HCT116 (cell line): ENCODE data around the gene LSMEM2. TPM values are rescaled to one million over a fixed set of nuclear protein-coding genes. Genes with fewer than 3 reads are reported as not detected.

Experiments
- ATAC-seq: fragments of 200-7000 bp; cut with Tn5 transposase; 2 replicates; pipeline ENCODE4 v1.9.1; 2020; ENCODE audit warnings: mild to moderate bottlenecking, moderate library complexity
- BruUV-seq: library from RNA; stranded (reverse); fragments of 400-500 nt; replicated peaks from 2 replicates; lab custom pipeline; 2021; lab: Mats Ljungman, UMichigan
- CTCF ChIA-PET: fragments of 300-600 bp; sonication (Branson Sonifier 250); formaldehyde crosslinking; loops from one replicate; lab custom pipeline; 2021; ENCODE audit warnings: antibody characterized with exemption; lab: Charles Lee
- POLR2A ChIA-PET: fragments of 300-600, 350-600 bp; sonication (Branson Sonifier 250); formaldehyde crosslinking; loops from one replicate; lab custom pipeline; 2021; ENCODE audit warnings: antibody characterized with exemption; lab: Charles Lee
- RAD21 ChIA-PET, 2 experiments: fragments of 300-600 bp; sonication (Branson Sonifier 250); formaldehyde crosslinking; loops; one replicate each; lab custom pipeline; 2023; ENCODE audit warnings: low total read pairs in 2 of 2; ENCODE audit not compliant: uncharacterized antibody in 2 of 2, unreplicated experiment in 2 of 2, low non-redundant PET in 1 of 2; lab: Charles Lee
- DNase-seq: peaks from one replicate; pipeline ENCODE4 v3.0.0-alpha.2; 2010; ENCODE audit warnings: low read depth, low spot score
- H2AFZ ChIP-seq: fragments of 200-600 bp; shearing (Covaris generic), sonication (generic); 2 replicates; pipeline ENCODE4 v1.6.1; 2017; ENCODE audit warnings: low read depth, mixed run types, mixed read lengths, antibody characterized with exemption, low read length; ENCODE audit not compliant: poor library complexity, severe bottlenecking
- H3K27ac ChIP-seq: 2 replicates; pipeline ENCODE4 v1.5.1; 2012; ENCODE audit warnings: low read depth, low read length
- H3K27me3 ChIP-seq: fragments of 200-600 bp; sonication (generic); 2 replicates; pipeline ENCODE4 v1.6.1; 2016; ENCODE audit warnings: mixed run types, low read length, mixed read lengths; ENCODE audit not compliant: insufficient read depth
- H3K36me3 ChIP-seq, 2 experiments: fragments of 200-500 bp in 1 of 2; fragments of 200-600 bp in 1 of 2; sonication (Bioruptor generic) in 1 of 2; sonication (generic) in 1 of 2; 2 replicates each; pipeline versions ENCODE4 v1.5.1 to v1.6.1; 2014 to 2016; ENCODE audit warnings: low read length in 2 of 2, inconsistent platforms in 1 of 2, mixed read lengths in 1 of 2, mixed run types in 1 of 2; ENCODE audit not compliant: insufficient read depth in 2 of 2, control insufficient read depth in 1 of 2
- H3K4me1 ChIP-seq, 2 experiments: fragments of 200-600 bp in 1 of 2; sonication (generic) in 1 of 2; 2 replicates each; pipeline versions ENCODE4 v1.5.1 to v1.6.1; 2012 to 2017; ENCODE audit warnings: low read length in 2 of 2, inconsistent platforms in 1 of 2, mild to moderate bottlenecking in 1 of 2, mixed read lengths in 1 of 2, mixed run types in 1 of 2, moderate library complexity in 1 of 2; ENCODE audit not compliant: insufficient read depth in 2 of 2, control insufficient read depth in 1 of 2
- H3K4me2 ChIP-seq: fragments of 200-600 bp; sonication (generic); 2 replicates; pipeline ENCODE4 v1.6.1; 2017; ENCODE audit warnings: mixed run types, low read length, mixed read lengths
- H3K4me3 ChIP-seq, 2 experiments: fragments of 200-600 bp in 1 of 2; sonication (generic) in 1 of 2; replicated peaks in 1 of 2; 2 replicates each; pipeline ENCODE4 v1.5.1; 2011 to 2016; ENCODE audit warnings: low read length in 2 of 2, control low read depth in 1 of 2, low read depth in 1 of 2, mild to moderate bottlenecking in 1 of 2, mixed read lengths in 1 of 2, mixed run types in 1 of 2
- H3K79me2 ChIP-seq: fragments of 200-600 bp; sonication (generic); 2 replicates; pipeline ENCODE4 v1.6.1; 2017; ENCODE audit warnings: mild to moderate bottlenecking, mixed run types, low read length, moderate library complexity, mixed read lengths; ENCODE audit not compliant: insufficient read depth
- H3K9ac ChIP-seq: fragments of 200-600 bp; sonication (generic); 2 replicates; pipeline ENCODE4 v1.6.1; 2016; ENCODE audit warnings: low read length, mixed read lengths
- H3K9me2 ChIP-seq: fragments of 200-600 bp; sonication (generic), shearing (Covaris generic); 2 replicates; pipeline ENCODE4 v1.6.1; 2017; ENCODE audit warnings: mixed run types, mild to moderate bottlenecking, moderate library complexity; ENCODE audit not compliant: insufficient read depth
- H3K9me3 ChIP-seq, 2 experiments: fragments of 200-500 bp in 1 of 2; fragments of 200-600 bp in 1 of 2; sonication (Bioruptor generic) in 1 of 2; sonication (generic) in 1 of 2; 2 replicates each; pipeline ENCODE4 v1.6.1; 2014 to 2017; ENCODE audit warnings: low read length in 2 of 2, mixed read lengths in 2 of 2, inconsistent platforms in 1 of 2, low read depth in 1 of 2, mild to moderate bottlenecking in 1 of 2, mixed run types in 1 of 2, moderate library complexity in 1 of 2; ENCODE audit not compliant: control insufficient read depth in 1 of 2, insufficient read depth in 1 of 2
- H4K20me1 ChIP-seq: fragments of 200-600 bp; sonication (generic), shearing (Covaris generic); 2 replicates; pipeline ENCODE4 v1.6.1; 2017; ENCODE audit warnings: mixed run types, mild to moderate bottlenecking, moderate library complexity; ENCODE audit not compliant: insufficient read depth
- CBX3 ChIP-seq: IDR thresholded peaks from 2 replicates; pipeline ENCODE4 v1.6.1; 2012; ENCODE audit warnings: low read depth
- CEBPB ChIP-seq: IDR thresholded peaks from 2 replicates; pipeline ENCODE4 v1.6.1; 2012; ENCODE audit warnings: low read depth
- EZH2 ChIP-seq: fragments of 200-600 bp; sonication (generic); IDR thresholded peaks from 2 replicates; pipeline ENCODE4 v1.6.1; 2017; ENCODE audit warnings: antibody characterized with exemption, mixed run types
- FOSL1 ChIP-seq: IDR thresholded peaks from 2 replicates; pipeline ENCODE4 v1.6.1; 2012; ENCODE audit warnings: low read depth
- POLR2A ChIP-seq: IDR thresholded peaks from 2 replicates; pipeline ENCODE4 v1.7.0; 2011; ENCODE audit warnings: borderline replicate concordance; ENCODE audit not compliant: insufficient read depth, insufficient read length; ENCODE audit errors: extremely low read depth
- RAD21 ChIP-seq: IDR thresholded peaks from 2 replicates; pipeline ENCODE4 v1.6.1; 2012; ENCODE audit warnings: low read depth, mild to moderate bottlenecking
- SIN3A ChIP-seq: IDR thresholded peaks from 2 replicates; pipeline ENCODE4 v1.6.1; 2012; ENCODE audit warnings: low read depth
- SP1 ChIP-seq: IDR thresholded peaks from 2 replicates; pipeline ENCODE4 v1.6.1; 2012; ENCODE audit warnings: low read depth
- intact Hi-C: fragments of 100-400 bp; cut with micrococcal nuclease; formaldehyde crosslinking; loops from 2 replicates; pipeline ENCODE4 v1.10.0; 2022
- total RNA-seq: library from RNA; stranded (reverse); gene quantifications from one replicate; pipeline ENCODE4 v1.2.1, GENCODE V29; 2021; ENCODE audit not compliant: unreplicated experiment
- TF ChIP-seq, protein P1 (sequence below): IDR thresholded peaks from 2 replicates; pipeline ENCODE4 v1.6.1; 2012

LSMEM2 gene
- total RNA-seq, 1 experiment from 2014 or later, result not detected

DNA sequence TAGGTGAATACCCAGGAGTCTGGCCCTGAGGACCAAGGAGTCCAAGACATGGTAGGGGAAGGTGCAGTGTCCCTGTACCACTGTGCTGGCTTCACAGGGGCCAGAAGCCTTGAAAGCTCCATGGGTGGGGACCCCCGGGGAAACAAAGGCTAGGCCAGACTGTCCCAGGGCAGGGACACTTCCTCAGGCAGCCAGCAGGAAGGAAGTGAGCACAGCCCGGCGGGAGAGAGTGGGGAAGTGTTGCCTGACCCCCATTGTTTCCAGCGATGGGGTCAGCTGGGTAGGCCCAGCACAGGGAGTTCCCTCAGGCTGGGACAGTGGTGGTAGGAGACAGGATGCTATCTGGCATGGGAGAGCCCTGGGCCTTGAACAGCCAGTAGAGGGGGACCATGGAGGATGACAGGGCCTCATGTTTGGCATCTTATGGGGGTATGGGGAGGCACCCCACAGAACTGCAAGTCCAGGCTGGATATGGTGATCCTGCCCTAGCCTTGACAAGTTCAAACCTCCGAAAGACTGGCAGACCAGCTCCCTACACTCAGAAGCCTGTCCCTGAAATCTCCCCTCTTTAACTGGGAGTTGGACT lies 44.8 kb downstream of the LSMEM2 start:
- Histone ChIP-seq H3K9me3 (no peaks in the 10 kb centered on the region), H3K9me2 (no peaks in the 10 kb centered on the region), H3K9ac (no peak overlapping the region), H4K20me1 (no peaks in the 10 kb centered on the region), H3K27ac (peak overlapping the region; percentile 93; the same call in 1 of the 2 replicates), H3K4me1 (peaks cover 38 to 67% of the 10 kb centered on the region in 2 experiments), H3K4me3 (no peak overlapping the region), H2AFZ (no peak overlapping the region), H3K36me3 (peaks cover 9 to 19% of the 10 kb centered on the region in 2 experiments; a peak in 2 of 4 replicates), H3K27me3 (no peaks in the 10 kb centered on the region), H3K79me2 (peaks cover 51% of the 10 kb centered on the region), H3K4me2 (no peak overlapping the region)
- TF ChIP-seq CEBPB (no peak), SP1 (no peak), EZH2 (no peak), SIN3A (no peak), CBX3 (no peak), POLR2A (no peak), RAD21 (no peak), FOSL1 (no peak)
- TF ChIP-seq, protein P1, sequence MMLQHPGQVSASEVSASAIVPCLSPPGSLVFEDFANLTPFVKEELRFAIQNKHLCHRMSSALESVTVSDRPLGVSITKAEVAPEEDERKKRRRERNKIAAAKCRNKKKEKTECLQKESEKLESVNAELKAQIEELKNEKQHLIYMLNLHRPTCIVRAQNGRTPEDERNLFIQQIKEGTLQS, result no peak
- no TSS peak for BruUV-seq
- DNase-seq, result no peak
- POLR2A ChIA-PET, result interaction anchor here (1.0 to 1.3 kb wide), 2 partner anchors 13 to 14 kb away, joined by 4 to 6 read pairs; no protein-coding TSS in a partner anchor
- intact Hi-C loops, result loop anchor here (1.0 to 2.0 kb wide), 3 partner anchors 20 to 63 kb away; partner anchors contain the start of gene HYAL1
- no peak for ATAC-seq
- CTCF ChIA-PET, result interaction anchor here (0.6 to 1.8 kb wide), 13 partner anchors 10 to 129 kb away, joined by 3 to 14 read pairs (median 4); partner anchors contain the start of genes HYAL1, IFRD2, LSMEM2 and RASSF1
- RAD21 ChIA-PET, result interaction anchor here (0.8 to 1.5 kb wide), 2 partner anchors 20 to 24 kb away, joined by 3 to 4 read pairs; partner anchors contain the start of genes HYAL1 (in 1 of the 2), HYAL3 (in 1 of the 2) and NAA80 (in 1 of the 2)
